NCI-H524 treated with DMSO at 0.1 percent for 48 hours (cell line): ENCODE results near the gene ITIH6.
A peak's percentile ranks its signal among the peaks of the same experiment; 100 is the strongest.
"Not testable (repeated sequence)": the region's sequence is repeated elsewhere in the genome, so short reads cannot be mapped to it uniquely, and the experiment has no call there.

ENCODE experiments used
- DNase-seq: peaks from one replicate; lab custom pipeline; 2025; lab: John Stamatoyannopoulos, UW

The ITIH6 gene

GRCh38 chrX:54808109-54808604, 10.1 kb upstream of the ITIH6 start:
- DNase-seq = peak; percentile 51

- no peak for DNase-seq
These were observed 9.6 kb upstream of the ITIH6 start, which contains the start of gene MAGED2 for GRCh38 chrX:54807524-54808108. Gene MAGED2 (plus strand): TSS chrX:54807745. CDS start chrX:54809332, 1,587 bp downstream.

- DNase-seq = no peak
These were observed 991 bp upstream of the ITIH6 start for GRCh38 chrX:54799046-54799445.

- no peak for DNase-seq
These were observed 3.3 kb downstream of the ITIH6 start for GRCh38 chrX:54794795-54795194.

GRCh38 chrX:54794028-54794427, 4.0 kb downstream of the ITIH6 start:
- DNase-seq = no peak

- not testable (repeated sequence) for DNase-seq
These were observed 8.7 kb downstream of the ITIH6 start for GRCh38 chrX:54789405-54789804.

GRCh38 chrX:54788446-54788845, 9.6 kb downstream of the ITIH6 start:
- DNase-seq = no peak

GRCh38 chrX:54786967-54787366, 11.1 kb downstream of the ITIH6 start:
- DNase-seq = no peak

- no peak for DNase-seq
These were observed 12.2 kb downstream of the ITIH6 start for GRCh38 chrX:54785901-54786300.

- no peak for DNase-seq
These were observed 20.9 kb downstream of the ITIH6 start for GRCh38 chrX:54776987-54777672.

GRCh38 chrX:54776061-54776460, 22.0 kb downstream of the ITIH6 start:
- no peak for DNase-seq

- DNase-seq = peak; percentile 47
These were observed 23.5 kb downstream of the ITIH6 start for GRCh38 chrX:54774391-54775094.

GRCh38 chrX:54758114-54759055, 39.7 kb downstream of the ITIH6 start:
- no peak for DNase-seq

GRCh38 chrX:54754854-54755253, 43.2 kb downstream of the ITIH6 start:
- DNase-seq = no peak

- no peak for DNase-seq
These were observed 49.4 kb downstream of the ITIH6 start for GRCh38 chrX:54748626-54749025.

GRCh38 chrX:54747733-54748393, 50.2 kb downstream of the ITIH6 start:
- DNase-seq = no peak

GRCh38 chrX:54746928-54747327, 51.1 kb downstream of the ITIH6 start:
- no peak for DNase-seq

- DNase-seq = no peak
These were observed 52.4 kb downstream of the ITIH6 start for GRCh38 chrX:54745676-54746075.

GRCh38 chrX:54738567-54738966, 59.5 kb downstream of the ITIH6 start:
- not testable (repeated sequence) for DNase-seq

- DNase-seq = not testable (repeated sequence)
These were observed 61.6 kb downstream of the ITIH6 start for GRCh38 chrX:54736298-54736942.

- no peak for DNase-seq
These were observed 76.6 kb downstream of the ITIH6 start for GRCh38 chrX:54721424-54721823.
